ENCODE measurements around the gene ARL4C. TPM values are rescaled to one million over a fixed set of nuclear protein-coding genes. Genes with fewer than 3 reads are reported as not detected.

ARL4C gene
- total and polyA plus RNA-seq, 2 experiments from 2014 or later = 7.0 to 10.0 TPM

- Histone ChIP-seq H3K27ac (no peak overlapping the region), H3K27me3 (no peaks in the 10 kb centered on the region), H3K9me3 (ENCODE audit: low read depth) (no peaks in the 10 kb centered on the region), H3K4me1 (ENCODE audit: low read depth) (no peaks in the 10 kb centered on the region), H3K36me3 (no peaks in the 10 kb centered on the region), H3K4me3 (no peak overlapping the region)
- TF ChIP-seq CTCF (IDR thresholded peaks at IDR 0.05; ENCODE audit: low read depth, low read length) = no peak
- no peak for DNase-seq (ENCODE audit: low read depth in 1 of 2, low spot score in 1 of 2)
Measured at GRCh38 chr2:234469972-234470371, 26.9 kb downstream of the ARL4C start.

- no peaks in the 10 kb centered on the region for H3K27me3 ChIP-seq
- no peaks in the 10 kb centered on the region for H3K36me3 ChIP-seq
- no peaks in the 10 kb centered on the region for H3K9me3 ChIP-seq (ENCODE audit: low read depth)
- no peak for DNase-seq (ENCODE audit: low read depth in 1 of 2, low spot score in 1 of 2)
- no peak for TF ChIP-seq CTCF (IDR thresholded peaks at IDR 0.05; ENCODE audit: low read depth, low read length)
- H3K4me1 ChIP-seq (ENCODE audit: low read depth) = no peaks in the 10 kb centered on the region
- no peak overlapping the region for H3K4me3 ChIP-seq
- H3K27ac ChIP-seq = no peak overlapping the region
Measured at GRCh38 chr2:234469251-234469845, 27.5 kb downstream of the ARL4C start.

GRCh38 chr2:234468503-234468902, 28.4 kb downstream of the ARL4C start:
- no peaks in the 10 kb centered on the region for H3K27me3 ChIP-seq
- TF ChIP-seq CTCF (IDR thresholded peaks at IDR 0.05; ENCODE audit: low read depth, low read length) = no peak
- H3K27ac ChIP-seq = no peak overlapping the region
- no peak for DNase-seq (ENCODE audit: low read depth in 1 of 2, low spot score in 1 of 2)
- H3K4me1 ChIP-seq (ENCODE audit: low read depth) = no peaks in the 10 kb centered on the region
- H3K4me3 ChIP-seq = no peak overlapping the region
- H3K36me3 ChIP-seq = no peaks in the 10 kb centered on the region
- H3K9me3 ChIP-seq (ENCODE audit: low read depth) = no peaks in the 10 kb centered on the region

GRCh38 chr2:234467289-234467688, 29.6 kb downstream of the ARL4C start:
- H3K27me3 ChIP-seq = no peaks in the 10 kb centered on the region
- no peak overlapping the region for H3K4me3 ChIP-seq
- no peaks in the 10 kb centered on the region for H3K36me3 ChIP-seq
- TF ChIP-seq CTCF (IDR thresholded peaks at IDR 0.05; ENCODE audit: low read depth, low read length) = no peak
- no peaks in the 10 kb centered on the region for H3K9me3 ChIP-seq (ENCODE audit: low read depth)
- DNase-seq (ENCODE audit: low read depth in 1 of 2, low spot score in 1 of 2) = no peak
- no peak overlapping the region for H3K27ac ChIP-seq
- no peaks in the 10 kb centered on the region for H3K4me1 ChIP-seq (ENCODE audit: low read depth)

GRCh38 chr2:234464291-234464645, 32.6 kb downstream of the ARL4C start:
- Histone ChIP-seq H3K36me3 (no peaks in the 10 kb centered on the region), H3K4me1 (ENCODE audit: low read depth) (no peaks in the 10 kb centered on the region), H3K9me3 (ENCODE audit: low read depth) (no peaks in the 10 kb centered on the region), H3K4me3 (no peak overlapping the region), H3K27ac (no peak overlapping the region), H3K27me3 (no peaks in the 10 kb centered on the region)
- no peak for DNase-seq (ENCODE audit: low read depth in 1 of 2, low spot score in 1 of 2)
- no peak for TF ChIP-seq CTCF (IDR thresholded peaks at IDR 0.05; ENCODE audit: low read depth, low read length)
